Activated CD8-positive, alpha-beta memory T cell treated with anti-CD3 and anti-CD28 coated beads, Interleukin-2, amount 10 ng/mL, durations not matched to agents 7 days and 5 days (primary cell): ENCODE results near the gene GOT1. TPM values are rescaled to one million over a fixed set of nuclear protein-coding genes. Genes with fewer than 3 reads are reported as not detected.

Experiments
- ATAC-seq: fragments of 150-1000 bp; cut with Tn5 transposase; one replicate; pipeline ENCODE4 v1.10.0; 2021; ENCODE audit warnings: moderate library complexity
- CTCF ChIA-PET: fragments of 350-600 bp; sonication (Branson Sonifier 250); formaldehyde crosslinking; loops from one replicate; lab custom pipeline; 2021; ENCODE audit warnings: antibody characterized with exemption; lab: Charles Lee
- DNase-seq: peaks from one replicate; pipeline ENCODE4 v3.0.0-alpha.2; 2020
- H3K27ac Mint-ChIP-seq: one replicate; pipeline ENCODE4 v1.8.0; 2021; ENCODE audit warnings: mild to moderate bottlenecking, mixed read lengths
- H3K27me3 Mint-ChIP-seq: one replicate; pipeline ENCODE4 v1.8.0; 2021; ENCODE audit warnings: mixed read lengths
- H3K36me3 Mint-ChIP-seq: one replicate; pipeline ENCODE4 v1.8.0; 2021; ENCODE audit warnings: mild to moderate bottlenecking, mixed read lengths
- H3K4me1 Mint-ChIP-seq: one replicate; pipeline ENCODE4 v1.8.0; 2021; ENCODE audit warnings: mixed read lengths
- H3K4me3 Mint-ChIP-seq: one replicate; pipeline ENCODE4 v1.8.0; 2021; ENCODE audit warnings: mild to moderate bottlenecking, moderate library complexity, mixed read lengths
- H3K9me3 Mint-ChIP-seq: one replicate; pipeline ENCODE4 v1.8.0; 2022; ENCODE audit warnings: low read depth, mixed read lengths
- total RNA-seq, 2 experiments: library from RNA; stranded (reverse); gene quantifications; one replicate each; pipeline ENCODE4 v1.2.3, GENCODE V29; 2021

Gene GOT1
- total RNA-seq, 2 experiments from 2014 or later: 33.2 to 36.5 TPM

- Mint-ChIP-seq H3K27ac (no peak overlapping the region), H3K36me3 (no peaks in the 10 kb centered on the region), H3K27me3 (peaks cover 37% of the 10 kb centered on the region), H3K9me3 (no peaks in the 10 kb centered on the region), H3K4me1 (no peaks in the 10 kb centered on the region), H3K4me3 (no peak overlapping the region)
- CTCF ChIA-PET: interaction anchor here (0.7 kb wide), 1 partner anchor 31 kb away, joined by 3 read pairs; no protein-coding TSS in a partner anchor
- DNase-seq (no peak), ATAC-seq (no peak)
Observed at GRCh38 chr10:99360934-99361333, 69.5 kb downstream of the GOT1 start.

GRCh38 chr10:99358101-99358500 is 72.3 kb downstream of the GOT1 start:
- Mint-ChIP-seq H3K36me3 (no peaks in the 10 kb centered on the region), H3K4me3 (no peak overlapping the region), H3K4me1 (no peaks in the 10 kb centered on the region), H3K9me3 (no peaks in the 10 kb centered on the region), H3K27ac (no peak overlapping the region), H3K27me3 (peaks cover 40% of the 10 kb centered on the region)
- no peak for ATAC-seq
- CTCF ChIA-PET: no interaction called here
- DNase-seq: no peak

- Mint-ChIP-seq H3K4me1 (no peaks in the 10 kb centered on the region), H3K9me3 (no peaks in the 10 kb centered on the region), H3K4me3 (no peak overlapping the region), H3K36me3 (no peaks in the 10 kb centered on the region), H3K27ac (no peak overlapping the region), H3K27me3 (peaks cover 38% of the 10 kb centered on the region)
- DNase-seq: no peak
- ATAC-seq: no peak
- CTCF ChIA-PET: no interaction called here
Observed at GRCh38 chr10:99357691-99358090, 72.7 kb downstream of the GOT1 start.

- CTCF ChIA-PET: no interaction called here
- no peaks in the 10 kb centered on the region for H3K9me3 Mint-ChIP-seq
- H3K27ac Mint-ChIP-seq: no peak overlapping the region
- H3K36me3 Mint-ChIP-seq: no peaks in the 10 kb centered on the region
- DNase-seq (no peak), ATAC-seq (no peak)
- no peak overlapping the region for H3K4me3 Mint-ChIP-seq
- H3K27me3 Mint-ChIP-seq: peaks cover 26% of the 10 kb centered on the region
- no peaks in the 10 kb centered on the region for H3K4me1 Mint-ChIP-seq
Observed at GRCh38 chr10:99353182-99353581, 77.2 kb downstream of the GOT1 start.

GRCh38 chr10:99347672-99348071 is 82.8 kb downstream of the GOT1 start:
- no peaks in the 10 kb centered on the region for H3K9me3 Mint-ChIP-seq
- CTCF ChIA-PET: no interaction called here
- no peak overlapping the region for H3K27ac Mint-ChIP-seq
- H3K36me3 Mint-ChIP-seq: no peaks in the 10 kb centered on the region
- H3K27me3 Mint-ChIP-seq: peaks cover 5% of the 10 kb centered on the region
- H3K4me1 Mint-ChIP-seq: no peaks in the 10 kb centered on the region
- ATAC-seq (no peak), DNase-seq (no peak)
- H3K4me3 Mint-ChIP-seq: no peak overlapping the region

Other genes starting within 250 kb of the GOT1 start
- not detected for gene HPSE2, start 194.8 kb downstream of the GOT1 start, total RNA-seq
- not detected for gene CNNM1, start 101.3 kb downstream of the GOT1 start, total RNA-seq
- not detected for gene NKX2-3, start 102.3 kb upstream of the GOT1 start, total RNA-seq
- 10 to 100 TPM; 60.4 to 89.5 TPM for gene SLC25A28, start 189.8 kb upstream of the GOT1 start, total RNA-seq
- gene ENTPD7, start 228.9 kb upstream of the GOT1 start, total RNA-seq: 1 to 10 TPM; 4.3 to 7.4 TPM